Gastroesophageal sphincter (tissue), 3 donors: ENCODE data around the gene ZC3H18.

Experiments used
- CTCF ChIP-seq, 4 experiments: fragments of 200-600 bp in 2 of 4; fragments of 450-650 bp in 2 of 4; sonication (generic) in 1 of 4; IDR thresholded peaks; one replicate each; pipeline ENCODE4 v1.5.1; 2017 to 2019; ENCODE audit warnings: antibody characterized with exemption in 4 of 4, mild to moderate bottlenecking in 2 of 4, moderate library complexity in 2 of 4
- POLR2A ChIP-seq, 2 donors: fragments of 450-650 bp; IDR thresholded peaks; one replicate each; pipeline ENCODE4 v1.6.1; 2017; ENCODE audit warnings: antibody characterized with exemption in 2 of 2, mild to moderate bottlenecking in 2 of 2, moderate library complexity in 1 of 2

DNA sequence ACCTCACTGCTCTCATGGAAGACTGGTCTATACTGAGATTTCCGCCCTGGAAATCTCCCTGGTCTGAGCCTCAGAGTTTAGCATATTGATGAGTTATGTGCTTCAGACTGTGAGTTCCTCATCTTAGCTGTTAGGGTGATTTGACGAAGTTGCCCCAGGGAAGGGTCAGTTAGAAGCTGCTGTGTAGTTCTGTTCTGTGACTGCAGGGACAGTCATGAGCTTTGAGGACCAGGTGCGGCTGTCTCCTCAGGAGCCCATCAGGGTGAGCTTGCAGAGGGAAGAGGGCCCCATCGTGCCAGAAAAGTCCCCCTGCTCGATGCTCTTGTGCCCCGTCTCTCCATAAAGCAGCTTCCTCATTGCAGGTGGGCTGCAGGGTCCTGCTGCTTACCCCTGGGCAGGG, 39.9 kb downstream of the ZC3H18 start:
- no peak for TF ChIP-seq CTCF (IDR thresholded peaks at IDR 0.05)
- no peak for TF ChIP-seq POLR2A (IDR thresholded peaks at IDR 0.05)
